Measurements from ENCODE around the gene AKR1C1.

AKR1C1 gene

DNA sequence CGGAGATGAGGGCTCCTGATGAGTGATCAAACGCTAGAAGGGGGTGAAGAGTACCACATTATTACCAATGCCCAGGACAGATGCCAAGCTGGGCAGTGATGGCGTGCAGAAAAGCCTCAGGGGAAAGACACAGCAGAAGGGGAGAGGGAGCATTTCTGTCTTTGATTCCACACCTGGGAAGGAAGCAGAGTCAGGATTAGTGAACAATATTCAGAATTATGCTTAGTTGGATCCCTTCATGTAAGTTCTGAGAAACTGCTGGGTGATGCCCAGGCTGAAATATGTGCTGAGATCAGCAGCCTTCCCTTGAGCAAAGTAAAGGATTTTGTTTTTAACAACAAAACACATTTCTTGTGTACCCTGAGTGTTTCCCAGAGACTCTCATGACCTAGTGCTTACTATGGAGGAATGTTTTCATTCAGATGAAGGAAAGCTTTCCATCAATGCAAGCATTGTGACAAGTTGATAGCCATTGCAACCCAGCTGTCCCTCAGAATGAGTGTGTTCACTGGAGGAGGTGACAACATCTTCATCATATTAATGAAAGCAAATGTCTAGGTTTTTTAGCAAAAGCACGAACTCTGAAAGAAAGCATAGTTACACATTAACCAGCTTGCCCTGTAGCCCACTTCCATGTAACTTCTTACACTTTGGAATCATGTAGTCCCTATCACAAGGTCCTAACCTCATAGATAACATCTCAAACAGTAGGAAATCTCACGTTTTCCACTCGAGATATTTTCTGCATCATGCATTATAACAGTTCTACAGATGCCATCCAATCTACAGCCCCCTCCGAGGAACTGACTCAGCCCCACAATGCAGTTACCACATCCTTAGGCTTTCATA is 23.8 kb upstream of the AKR1C1 start:
- no peak for TF ChIP-seq SIN3A (IDR thresholded peaks at IDR 0.05; ENCODE audit: borderline replicate concordance, insufficient read depth, low read length)
- TF ChIP-seq, protein P1, sequence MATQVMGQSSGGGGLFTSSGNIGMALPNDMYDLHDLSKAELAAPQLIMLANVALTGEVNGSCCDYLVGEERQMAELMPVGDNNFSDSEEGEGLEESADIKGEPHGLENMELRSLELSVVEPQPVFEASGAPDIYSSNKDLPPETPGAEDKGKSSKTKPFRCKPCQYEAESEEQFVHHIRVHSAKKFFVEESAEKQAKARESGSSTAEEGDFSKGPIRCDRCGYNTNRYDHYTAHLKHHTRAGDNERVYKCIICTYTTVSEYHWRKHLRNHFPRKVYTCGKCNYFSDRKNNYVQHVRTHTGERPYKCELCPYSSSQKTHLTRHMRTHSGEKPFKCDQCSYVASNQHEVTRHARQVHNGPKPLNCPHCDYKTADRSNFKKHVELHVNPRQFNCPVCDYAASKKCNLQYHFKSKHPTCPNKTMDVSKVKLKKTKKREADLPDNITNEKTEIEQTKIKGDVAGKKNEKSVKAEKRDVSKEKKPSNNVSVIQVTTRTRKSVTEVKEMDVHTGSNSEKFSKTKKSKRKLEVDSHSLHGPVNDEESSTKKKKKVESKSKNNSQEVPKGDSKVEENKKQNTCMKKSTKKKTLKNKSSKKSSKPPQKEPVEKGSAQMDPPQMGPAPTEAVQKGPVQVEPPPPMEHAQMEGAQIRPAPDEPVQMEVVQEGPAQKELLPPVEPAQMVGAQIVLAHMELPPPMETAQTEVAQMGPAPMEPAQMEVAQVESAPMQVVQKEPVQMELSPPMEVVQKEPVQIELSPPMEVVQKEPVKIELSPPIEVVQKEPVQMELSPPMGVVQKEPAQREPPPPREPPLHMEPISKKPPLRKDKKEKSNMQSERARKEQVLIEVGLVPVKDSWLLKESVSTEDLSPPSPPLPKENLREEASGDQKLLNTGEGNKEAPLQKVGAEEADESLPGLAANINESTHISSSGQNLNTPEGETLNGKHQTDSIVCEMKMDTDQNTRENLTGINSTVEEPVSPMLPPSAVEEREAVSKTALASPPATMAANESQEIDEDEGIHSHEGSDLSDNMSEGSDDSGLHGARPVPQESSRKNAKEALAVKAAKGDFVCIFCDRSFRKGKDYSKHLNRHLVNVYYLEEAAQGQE (IDR thresholded peaks at IDR 0.05; ENCODE audit: insufficient read depth in 1 of 2, low read depth in 2 of 2, low read length in 2 of 2) = no peak
- TF ChIP-seq POLR2AphosphoS5 (IDR thresholded peaks at IDR 0.05; ENCODE audit: low read depth, low read length) = no peak
- TF ChIP-seq TAF1 (IDR thresholded peaks at IDR 0.05; ENCODE audit: borderline replicate concordance, insufficient read depth, low read length) = no peak
- no peak for TF ChIP-seq FOXP2 (optimal IDR thresholded peaks at IDR 0.05; ENCODE audit: borderline replicate concordance, extremely low read depth, extremely low read length, insufficient read depth)

DNA sequence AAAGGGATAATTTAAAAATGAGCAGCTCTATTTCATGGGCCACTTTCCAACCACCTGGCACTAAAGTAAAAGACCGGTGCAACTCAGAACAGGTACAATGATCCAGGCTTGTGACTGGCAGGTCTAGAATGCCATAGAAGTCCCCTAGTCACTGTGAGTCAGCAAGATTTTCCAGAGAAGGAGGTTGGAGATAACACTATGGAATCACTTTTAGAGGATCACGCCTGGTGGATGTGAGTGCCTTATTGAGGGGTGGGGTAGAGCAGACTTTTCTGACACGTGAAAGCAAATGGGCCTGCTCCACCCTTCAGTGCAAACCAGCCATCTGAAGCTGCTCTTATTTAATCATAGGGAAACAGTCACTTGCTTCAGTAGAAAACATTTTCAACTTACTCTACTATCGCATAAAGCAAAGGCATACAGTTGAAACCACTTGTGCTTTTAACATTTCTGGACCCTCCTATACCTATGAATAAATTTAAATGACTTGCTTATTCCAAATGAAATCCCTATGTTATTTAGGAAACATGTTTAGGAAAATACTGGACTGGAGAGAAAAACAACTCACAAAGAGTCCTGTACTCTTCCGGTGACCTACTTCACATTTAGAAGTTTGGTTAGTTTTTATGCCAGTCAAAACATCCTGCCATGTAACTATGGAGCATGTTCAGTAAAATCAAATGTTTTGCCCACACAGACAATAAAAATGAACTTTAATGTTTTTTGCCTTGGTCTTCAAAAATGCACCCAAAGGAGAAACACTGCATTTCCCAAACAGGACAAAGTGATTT is 21.5 kb upstream of the AKR1C1 start:
- no peak for TF ChIP-seq TAF1 (IDR thresholded peaks at IDR 0.05; ENCODE audit: borderline replicate concordance, insufficient read depth, low read length)
- TF ChIP-seq POLR2AphosphoS5 (IDR thresholded peaks at IDR 0.05; ENCODE audit: low read depth, low read length) = no peak
- TF ChIP-seq, protein P1 (IDR thresholded peaks at IDR 0.05; ENCODE audit: insufficient read depth in 1 of 2, low read depth in 2 of 2, low read length in 2 of 2) = no peak
- TF ChIP-seq FOXP2 (optimal IDR thresholded peaks at IDR 0.05; ENCODE audit: borderline replicate concordance, extremely low read depth, extremely low read length, insufficient read depth) = no peak
- TF ChIP-seq SIN3A (IDR thresholded peaks at IDR 0.05; ENCODE audit: borderline replicate concordance, insufficient read depth, low read length) = no peak

DNA sequence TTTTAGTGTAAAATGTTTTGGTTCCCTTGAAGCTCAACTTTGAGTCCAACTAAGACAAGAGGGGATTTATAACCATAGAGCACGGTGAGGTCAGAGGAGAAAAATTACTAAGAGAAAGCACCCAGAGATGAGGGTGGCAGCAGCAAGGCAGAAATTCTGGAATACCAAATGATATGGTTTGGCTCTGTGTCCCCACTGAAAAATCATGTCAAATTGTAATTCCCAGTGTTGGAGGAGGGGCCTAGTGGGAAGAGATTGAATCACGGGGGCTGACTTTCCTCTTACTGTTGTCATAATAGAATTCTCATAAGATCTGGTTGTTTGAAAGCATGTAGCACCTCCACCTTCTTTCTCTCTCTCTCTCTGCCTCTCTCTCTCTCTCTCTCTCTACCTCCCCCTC is 19.4 kb upstream of the AKR1C1 start:
- TF ChIP-seq TAF1 (IDR thresholded peaks at IDR 0.05; ENCODE audit: borderline replicate concordance, insufficient read depth, low read length) (no peak), SIN3A (IDR thresholded peaks at IDR 0.05; ENCODE audit: borderline replicate concordance, insufficient read depth, low read length) (no peak), FOXP2 (optimal IDR thresholded peaks at IDR 0.05; ENCODE audit: borderline replicate concordance, extremely low read depth, extremely low read length, insufficient read depth) (no peak), POLR2AphosphoS5 (IDR thresholded peaks at IDR 0.05; ENCODE audit: low read depth, low read length) (no peak)
- TF ChIP-seq, protein P1 (IDR thresholded peaks at IDR 0.05; ENCODE audit: insufficient read depth in 1 of 2, low read depth in 2 of 2, low read length in 2 of 2) = no peak

DNA sequence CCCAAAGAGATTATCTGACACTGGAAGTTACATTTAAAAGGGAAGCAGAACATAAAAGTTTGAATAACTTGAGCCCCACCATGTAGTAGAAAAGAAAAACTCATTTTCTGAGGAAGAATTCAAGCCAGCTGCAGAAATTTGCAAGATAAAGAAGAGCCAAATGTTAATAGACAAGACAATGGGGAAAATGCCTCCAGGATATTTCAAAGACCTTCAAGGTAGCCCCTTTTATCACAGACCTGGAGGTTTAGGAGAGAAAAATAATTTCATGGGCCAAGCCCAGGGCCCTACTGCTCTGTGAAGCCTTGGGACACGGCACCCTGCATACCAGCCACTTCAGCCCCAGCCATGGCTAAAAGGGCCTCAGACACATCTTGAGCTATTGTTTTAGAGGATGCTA is 18.4 kb upstream of the AKR1C1 start:
- no peak for TF ChIP-seq FOXP2 (optimal IDR thresholded peaks at IDR 0.05; ENCODE audit: borderline replicate concordance, extremely low read depth, extremely low read length, insufficient read depth)
- no peak for TF ChIP-seq TAF1 (IDR thresholded peaks at IDR 0.05; ENCODE audit: borderline replicate concordance, insufficient read depth, low read length)
- no peak for TF ChIP-seq POLR2AphosphoS5 (IDR thresholded peaks at IDR 0.05; ENCODE audit: low read depth, low read length)
- TF ChIP-seq SIN3A (IDR thresholded peaks at IDR 0.05; ENCODE audit: borderline replicate concordance, insufficient read depth, low read length) = no peak
- TF ChIP-seq, protein P1 (IDR thresholded peaks at IDR 0.05; ENCODE audit: insufficient read depth in 1 of 2, low read depth in 2 of 2, low read length in 2 of 2) = no peak

All from PFSK-1 (cell line).